ENCODE measurements around the gene PARL. TPM values are rescaled to one million over a fixed set of nuclear protein-coding genes. Genes with fewer than 3 reads are reported as not detected.

PARL gene
- total and polyA plus RNA-seq, 2 experiments from 2014 or later, result 32.3 to 47.9 TPM

GRCh38 chr3:183816681-183817510 lies 67.8 kb downstream of the PARL start:
- Histone ChIP-seq H3K27me3 (no peaks in the 10 kb centered on the region), H3K4me1 (ENCODE audit: insufficient read depth) (no peaks in the 10 kb centered on the region), H3K9me3 (ENCODE audit: low read depth) (no peaks in the 10 kb centered on the region), H3K4me3 (no peak overlapping the region), H3K36me3 (replicated peaks; ENCODE audit: insufficient read depth, low read depth) (no peaks in the 10 kb centered on the region), H4K20me1 (ENCODE audit: insufficient read depth, poor library complexity, severe bottlenecking) (no peaks in the 10 kb centered on the region), H3K4me2 (no peak overlapping the region), H3K27ac (no peak overlapping the region), H3K9me2 (replicated peaks; ENCODE audit: insufficient read depth) (no peaks in the 10 kb centered on the region), H3K79me2 (no peaks in the 10 kb centered on the region), H2AFZ (no peak overlapping the region)
- no peak for DNase-seq (ENCODE audit: low spot score)
- WGBS (ENCODE audit: low lambda C conversion rate, missing lambda C conversion rate), result 86% methylated on average over 20 of the region's 20 CpGs
- TF ChIP-seq EZH2phosphoT487 (IDR thresholded peaks at IDR 0.05; ENCODE audit: low read depth, severe bottlenecking, unreplicated experiment) (no peak), EZH2 (IDR thresholded peaks at IDR 0.05; ENCODE audit: borderline replicate concordance) (no peak)

GRCh38 chr3:183815951-183816475 lies 68.7 kb downstream of the PARL start:
- no peak overlapping the region for H3K27ac ChIP-seq
- no peak overlapping the region for H3K4me2 ChIP-seq
- no peak for TF ChIP-seq EZH2phosphoT487 (IDR thresholded peaks at IDR 0.05; ENCODE audit: low read depth, severe bottlenecking, unreplicated experiment)
- TF ChIP-seq CTCF (IDR thresholded peaks at IDR 0.05; ENCODE audit: poor library complexity), result no peak
- no peak for TF ChIP-seq EZH2 (IDR thresholded peaks at IDR 0.05; ENCODE audit: borderline replicate concordance)
- no peaks in the 10 kb centered on the region for H3K27me3 ChIP-seq
- no peaks in the 10 kb centered on the region for H3K9me3 ChIP-seq (ENCODE audit: low read depth)
- no peaks in the 10 kb centered on the region for H3K36me3 ChIP-seq (replicated peaks; ENCODE audit: insufficient read depth, low read depth)
- no peaks in the 10 kb centered on the region for H3K9me2 ChIP-seq (replicated peaks; ENCODE audit: insufficient read depth)
- H3K79me2 ChIP-seq, result no peaks in the 10 kb centered on the region
- no peak for DNase-seq (ENCODE audit: low spot score)
- H2AFZ ChIP-seq, result no peak overlapping the region
- no peak overlapping the region for H3K4me3 ChIP-seq
- no peaks in the 10 kb centered on the region for H4K20me1 ChIP-seq (ENCODE audit: insufficient read depth, poor library complexity, severe bottlenecking)
- H3K4me1 ChIP-seq (ENCODE audit: insufficient read depth), result no peaks in the 10 kb centered on the region
- 88% methylated on average over 12 of the region's 12 CpGs for WGBS (ENCODE audit: low lambda C conversion rate, missing lambda C conversion rate)

GRCh38 chr3:183815563-183815940 lies 69.1 kb downstream of the PARL start:
- Histone ChIP-seq H3K27me3 (no peaks in the 10 kb centered on the region), H3K79me2 (no peaks in the 10 kb centered on the region), H4K20me1 (ENCODE audit: insufficient read depth, poor library complexity, severe bottlenecking) (no peaks in the 10 kb centered on the region), H3K4me1 (ENCODE audit: insufficient read depth) (no peaks in the 10 kb centered on the region), H3K4me3 (no peak overlapping the region), H3K36me3 (replicated peaks; ENCODE audit: insufficient read depth, low read depth) (no peaks in the 10 kb centered on the region), H3K4me2 (no peak overlapping the region), H3K9me2 (replicated peaks; ENCODE audit: insufficient read depth) (no peaks in the 10 kb centered on the region), H3K27ac (no peak overlapping the region), H2AFZ (no peak overlapping the region), H3K9me3 (ENCODE audit: low read depth) (no peaks in the 10 kb centered on the region)
- DNase-seq (ENCODE audit: low spot score), result no peak
- TF ChIP-seq EZH2phosphoT487 (IDR thresholded peaks at IDR 0.05; ENCODE audit: low read depth, severe bottlenecking, unreplicated experiment) (no peak), EZH2 (IDR thresholded peaks at IDR 0.05; ENCODE audit: borderline replicate concordance) (no peak), CTCF (IDR thresholded peaks at IDR 0.05; ENCODE audit: poor library complexity) (no peak)
- 84% methylated on average over 9 of the region's 9 CpGs for WGBS (ENCODE audit: low lambda C conversion rate, missing lambda C conversion rate)

- Histone ChIP-seq H3K9me2 (replicated peaks; ENCODE audit: insufficient read depth) (no peaks in the 10 kb centered on the region), H3K9me3 (ENCODE audit: low read depth) (no peaks in the 10 kb centered on the region), H3K27me3 (no peaks in the 10 kb centered on the region), H3K36me3 (replicated peaks; ENCODE audit: insufficient read depth, low read depth) (no peaks in the 10 kb centered on the region), H2AFZ (no peak overlapping the region), H3K79me2 (no peaks in the 10 kb centered on the region), H4K20me1 (ENCODE audit: insufficient read depth, poor library complexity, severe bottlenecking) (no peaks in the 10 kb centered on the region), H3K27ac (no peak overlapping the region), H3K4me3 (no peak overlapping the region), H3K4me2 (no peak overlapping the region), H3K4me1 (ENCODE audit: insufficient read depth) (peaks cover 8% of the 10 kb centered on the region)
- TF ChIP-seq EZH2phosphoT487 (IDR thresholded peaks at IDR 0.05; ENCODE audit: low read depth, severe bottlenecking, unreplicated experiment) (no peak), EZH2 (IDR thresholded peaks at IDR 0.05; ENCODE audit: borderline replicate concordance) (no peak), CTCF (IDR thresholded peaks at IDR 0.05; ENCODE audit: poor library complexity) (no peak)
- no peak for DNase-seq (ENCODE audit: low spot score)
- WGBS (ENCODE audit: low lambda C conversion rate, missing lambda C conversion rate), result 91% methylated on average over 1 of the region's 1 CpG
These were observed 70.4 kb downstream of the PARL start for GRCh38 chr3:183814240-183814639.

Measured in hepatocyte (in vitro differentiated cells).